ENCODE results near the gene SMTN.
"Not testable (repeated sequence)": the region's sequence is repeated elsewhere in the genome, so short reads cannot be mapped to it uniquely, and the experiment has no call there.

Gene SMTN

GRCh38 chr22:31106001-31106571 lies 25.0 kb downstream of the SMTN start:
- DNase-seq: peak in 1 of 2 experiments; percentile 12

GRCh38 chr22:31106731-31107177 lies 25.6 kb downstream of the SMTN start:
- DNase-seq: no peak

- DNase-seq: peak; percentile 81 to 95
These were observed 26.2 kb downstream of the SMTN start, which contains the start of gene SELENOM for GRCh38 chr22:31107178-31107893. Gene SELENOM, minus strand, starts transcription at chr22:31107568. Its CDS starts 63 bp downstream, at chr22:31107505.

DNA sequence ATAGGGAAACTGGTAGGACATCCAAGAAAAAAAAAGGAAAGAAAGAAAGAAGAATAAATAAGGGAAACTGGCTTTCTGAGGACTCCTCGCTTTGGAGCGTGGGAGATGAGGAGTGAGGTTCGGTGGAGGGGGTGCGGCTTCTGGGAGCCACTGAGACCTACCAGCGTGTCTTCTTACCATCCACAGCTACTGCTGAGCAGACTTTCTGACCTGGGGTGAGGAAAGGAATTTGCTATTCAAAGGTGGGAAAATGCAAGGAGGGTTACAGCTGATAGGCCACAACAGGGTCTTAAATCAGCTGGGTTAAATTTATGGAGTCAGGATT lies 26.7 kb downstream of the SMTN start:
- DNase-seq: no peak

- not testable (repeated sequence) for DNase-seq
These were observed 31.5 kb downstream of the SMTN start for GRCh38 chr22:31112547-31113091.

- DNase-seq: no peak
These were observed 37.1 kb downstream of the SMTN start for GRCh38 chr22:31118046-31118820.

DNA sequence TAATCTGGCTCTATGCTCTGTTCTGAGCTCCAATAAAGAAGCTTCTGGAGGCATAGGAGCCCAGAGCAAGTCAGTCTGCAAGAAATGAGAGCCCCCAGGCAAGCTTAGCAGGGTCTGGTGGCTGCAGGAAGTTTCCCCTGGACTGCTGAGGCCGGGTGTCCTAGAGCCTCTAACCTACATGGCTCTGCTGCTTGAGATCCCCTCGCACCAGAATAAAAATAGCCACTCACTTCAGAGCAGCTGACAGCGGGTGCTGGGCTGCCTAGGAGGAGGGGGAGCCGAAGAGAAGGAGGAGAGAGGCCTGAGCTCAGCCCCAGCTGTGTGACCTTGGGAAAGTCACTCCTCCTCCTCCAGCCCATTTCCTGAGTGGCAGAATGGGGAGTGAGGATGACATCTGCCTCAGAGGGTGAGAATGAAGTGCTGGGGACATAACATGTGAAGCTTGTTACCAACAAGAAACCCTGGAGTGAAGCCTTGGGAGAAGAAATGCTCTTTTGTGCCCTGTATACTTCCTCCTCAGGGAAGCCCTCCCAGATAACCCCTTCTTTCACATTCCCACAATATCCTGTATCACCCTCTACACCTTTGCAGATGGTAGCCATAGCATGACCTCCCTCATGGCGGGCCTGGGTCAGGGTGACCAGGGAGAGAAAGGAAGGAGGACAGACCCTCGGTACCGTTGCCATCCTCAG lies 38.1 kb downstream of the SMTN start:
- no peak for DNase-seq

- DNase-seq: no peak
These were observed 39.1 kb downstream of the SMTN start for GRCh38 chr22:31120230-31120629.

DNA sequence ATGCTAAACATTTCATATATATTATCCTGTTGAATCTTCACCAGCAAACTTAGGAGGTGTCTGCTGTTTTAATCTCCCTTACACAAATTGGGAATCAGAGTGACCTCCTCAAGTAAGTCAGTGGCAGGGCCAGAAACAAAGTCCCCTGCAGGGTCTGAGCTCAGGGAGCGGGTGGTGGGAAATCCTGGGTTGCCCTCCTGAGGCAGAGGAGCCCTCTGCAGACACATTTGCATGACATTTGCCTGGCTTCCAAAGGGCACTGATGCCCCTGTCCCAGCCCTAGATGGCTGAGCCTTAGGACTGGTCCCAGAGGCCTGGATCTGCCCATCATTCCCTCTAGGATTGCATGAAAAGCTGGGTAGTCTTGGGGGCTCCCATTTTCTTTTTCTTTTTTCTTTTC lies 39.5 kb downstream of the SMTN start:
- DNase-seq: no peak

DNA sequence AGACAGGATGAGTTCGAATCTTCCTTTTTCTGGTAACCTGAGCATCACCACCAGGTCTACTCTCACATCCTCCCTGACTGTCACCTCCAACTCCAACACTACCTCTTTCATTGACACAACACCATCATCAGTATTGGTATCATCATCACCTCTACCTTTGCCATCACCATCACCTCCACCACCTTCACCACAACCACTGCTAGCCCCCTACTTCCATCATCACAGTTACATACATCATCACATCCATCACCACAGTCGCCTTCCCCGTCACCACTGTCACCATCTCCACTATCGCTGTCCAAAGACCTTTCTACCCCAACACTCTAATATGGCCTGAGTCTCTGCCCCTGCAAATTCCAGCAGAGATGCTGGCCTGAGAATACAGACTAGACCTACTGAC lies 40.3 kb downstream of the SMTN start:
- DNase-seq: no peak

- no peak for DNase-seq
These were observed 41.0 kb downstream of the SMTN start for GRCh38 chr22:31122196-31122531.

DNA sequence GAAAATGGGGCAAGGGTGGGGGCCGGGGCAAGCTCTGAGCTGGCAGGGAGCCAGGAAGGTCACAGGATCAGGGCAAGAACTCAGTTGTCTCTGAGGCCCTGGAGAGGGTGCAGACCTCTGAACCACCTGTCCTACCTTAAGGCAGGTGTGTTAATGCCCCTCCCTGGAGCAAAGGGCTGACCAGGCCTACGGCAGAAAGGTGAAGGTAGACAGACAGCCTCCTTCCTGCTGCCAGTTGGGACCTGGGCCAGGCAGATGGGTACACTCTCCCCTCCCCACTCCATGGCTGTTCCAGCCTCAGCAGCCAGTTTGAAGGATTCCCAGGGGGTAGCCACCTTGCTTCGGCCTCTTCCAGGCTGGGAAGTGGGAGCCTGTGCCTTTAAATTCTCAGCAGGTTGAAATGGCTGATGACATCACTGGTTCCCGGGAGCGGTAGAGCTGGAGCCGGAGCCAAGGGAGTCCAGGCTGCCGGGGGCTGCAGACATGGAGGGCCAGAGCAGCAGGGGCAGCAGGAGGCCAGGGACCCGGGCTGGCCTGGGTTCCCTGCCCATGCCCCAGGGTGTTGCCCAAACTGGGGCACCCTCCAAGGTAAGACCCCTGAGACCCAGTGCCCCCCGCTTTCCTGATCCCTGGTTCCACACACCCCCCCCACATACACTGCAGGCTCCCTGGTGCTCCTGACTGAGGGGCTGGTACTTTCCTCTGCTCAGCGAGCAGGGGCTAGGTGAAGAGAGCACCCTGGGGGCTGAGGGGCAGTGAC lies 41.6 kb downstream of the SMTN start, which contains the start of gene INPP5J:
Gene INPP5J (plus strand): TSS at position 435 of the 760 bp plus-strand sequence. CDS start 49 bp downstream, at position 484.
- DNase-seq: peak; percentile 48 to 72

- no peak for DNase-seq
These were observed 42.1 kb downstream of the SMTN start for GRCh38 chr22:31123292-31123602.

DNA sequence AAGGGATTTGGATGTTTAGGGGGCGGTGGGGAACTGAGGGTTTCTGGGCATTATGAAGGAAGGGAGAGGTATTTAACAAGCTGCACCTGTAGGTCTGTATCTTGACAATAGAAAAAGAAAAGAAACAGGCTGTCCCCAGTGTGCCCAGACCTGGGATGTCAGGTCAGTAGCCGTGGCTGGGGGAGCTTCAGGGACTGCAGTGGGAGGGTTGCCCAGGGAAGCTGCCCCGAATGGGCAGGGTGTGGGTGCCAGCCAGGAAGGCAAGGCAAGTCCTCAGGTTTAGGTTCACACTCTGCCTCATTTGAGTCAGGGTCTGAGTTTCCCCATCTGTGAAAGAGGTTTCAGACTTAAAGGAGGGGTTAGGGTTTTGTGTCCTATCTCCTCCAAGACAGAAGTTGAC lies 43.2 kb downstream of the SMTN start:
- DNase-seq: no peak

DNA sequence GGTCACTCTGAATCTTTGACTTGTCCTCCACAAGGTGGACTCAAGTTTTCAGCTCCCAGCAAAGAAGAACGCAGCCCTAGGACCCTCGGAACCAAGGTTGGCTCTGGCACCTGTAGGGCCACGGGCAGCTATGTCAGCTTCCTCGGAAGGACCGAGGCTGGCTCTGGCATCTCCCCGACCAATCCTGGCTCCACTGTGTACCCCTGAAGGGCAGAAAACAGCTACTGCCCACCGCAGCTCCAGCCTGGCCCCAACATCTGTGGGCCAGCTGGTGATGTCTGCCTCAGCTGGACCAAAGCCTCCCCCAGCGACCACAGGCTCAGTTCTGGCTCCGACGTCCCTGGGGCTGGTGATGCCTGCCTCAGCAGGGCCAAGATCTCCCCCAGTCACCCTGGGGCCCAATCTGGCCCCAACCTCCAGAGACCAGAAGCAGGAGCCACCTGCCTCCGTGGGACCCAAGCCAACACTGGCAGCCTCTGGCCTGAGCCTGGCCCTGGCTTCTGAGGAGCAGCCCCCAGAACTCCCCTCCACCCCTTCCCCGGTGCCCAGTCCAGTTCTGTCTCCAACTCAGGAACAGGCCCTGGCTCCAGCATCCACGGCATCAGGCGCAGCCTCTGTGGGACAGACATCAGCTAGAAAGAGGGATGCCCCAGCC lies 43.8 kb downstream of the SMTN start:
- DNase-seq: no peak

DNA sequence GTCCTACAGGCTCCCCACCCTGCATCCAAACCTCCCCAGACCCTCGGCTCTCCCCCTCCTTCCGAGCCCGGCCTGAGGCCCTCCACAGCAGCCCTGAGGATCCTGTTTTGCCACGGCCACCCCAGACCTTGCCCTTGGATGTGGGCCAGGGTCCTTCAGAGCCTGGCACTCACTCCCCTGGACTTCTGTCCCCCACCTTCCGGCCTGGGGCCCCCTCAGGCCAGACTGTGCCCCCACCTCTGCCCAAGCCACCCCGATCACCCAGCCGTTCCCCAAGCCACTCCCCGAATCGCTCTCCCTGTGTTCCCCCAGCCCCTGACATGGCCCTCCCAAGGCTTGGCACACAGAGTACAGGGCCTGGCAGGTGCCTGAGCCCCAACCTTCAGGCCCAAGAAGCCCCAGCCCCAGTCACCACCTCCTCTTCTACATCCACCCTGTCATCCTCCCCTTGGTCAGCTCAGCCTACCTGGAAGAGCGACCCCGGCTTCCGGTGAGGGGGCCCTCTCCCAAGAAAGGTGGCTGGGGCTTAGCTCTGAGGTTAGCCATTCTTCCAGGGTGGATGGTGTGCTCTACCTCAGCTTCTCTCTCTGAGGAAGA lies 44.5 kb downstream of the SMTN start:
- no peak for DNase-seq

GRCh38 chr22:31126128-31126868 lies 45.2 kb downstream of the SMTN start:
- DNase-seq: no peak

GRCh38 chr22:31126869-31127175 lies 45.7 kb downstream of the SMTN start:
- DNase-seq: no peak

- DNase-seq: no peak
These were observed 46.2 kb downstream of the SMTN start for GRCh38 chr22:31127181-31127772.

DNA sequence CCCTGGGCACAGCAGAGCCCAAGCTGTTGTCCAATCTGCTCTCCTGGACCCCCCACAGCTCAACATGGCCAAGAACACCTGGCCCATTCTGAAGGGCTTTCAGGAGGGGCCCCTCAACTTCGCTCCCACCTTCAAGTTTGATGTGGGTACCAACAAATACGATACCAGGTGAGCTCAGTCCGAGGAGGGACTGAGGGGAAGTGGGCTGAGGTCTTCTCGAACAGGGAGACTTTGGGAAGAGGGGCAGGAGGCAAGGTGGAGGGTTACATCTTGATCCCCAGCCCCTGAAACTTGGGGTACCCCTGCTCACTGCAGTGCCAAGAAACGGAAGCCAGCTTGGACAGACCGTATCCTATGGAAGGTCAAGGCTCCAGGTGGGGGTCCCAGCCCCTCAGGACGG lies 47.0 kb downstream of the SMTN start:
- DNase-seq: no peak

DNA sequence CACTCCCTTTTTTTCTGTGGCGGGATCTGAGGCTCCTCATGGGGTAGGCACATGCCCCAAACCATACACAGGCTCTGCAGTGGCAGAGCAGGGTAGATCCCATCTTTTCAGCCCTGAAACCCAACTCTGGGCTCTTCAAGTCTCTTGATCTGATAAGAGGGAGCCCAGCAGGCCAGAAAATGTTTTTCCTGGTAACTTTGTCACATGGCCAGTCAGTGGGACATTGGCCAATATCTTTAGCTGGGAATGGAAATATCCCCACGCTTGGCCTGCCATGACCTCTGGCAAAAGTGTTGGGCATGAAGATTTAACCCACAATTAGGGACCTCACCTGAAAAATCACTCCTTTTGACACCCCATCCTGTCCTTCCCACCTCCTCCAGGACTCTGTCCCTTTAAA lies 49.8 kb downstream of the SMTN start:
- DNase-seq: no peak

Measured in cerebellar nuclear complex (tissue), 1 donor.